Astrocyte (in vitro differentiated cells and primary cell): ENCODE measurements around the gene CPXM1. TPM values are rescaled to one million over a fixed set of nuclear protein-coding genes. Genes with fewer than 3 reads are reported as not detected.

Source experiments
- DNase-seq: peaks from one replicate; pipeline ENCODE4 v3.0.0-alpha.2; 2010; ENCODE audit warnings: low read depth
- FAIRE-seq: peaks from 2 replicates; lab custom pipeline; 2011; peaks lifted over from hg19 to GRCh38; lab: Jason Lieb, UNC
- H2AFZ ChIP-seq: 2 replicates; pipeline ENCODE4 v1.6.0; 2012; ENCODE audit warnings: low read depth, low read length, inconsistent platforms
- H3K27ac ChIP-seq: 2 replicates; pipeline ENCODE4 v1.5.1; 2011; ENCODE audit warnings: low read depth, low read length, inconsistent platforms
- H3K27me3 ChIP-seq: 2 replicates; pipeline ENCODE4 v1.6.0; 2011; ENCODE audit warnings: low read length, inconsistent platforms; ENCODE audit not compliant: insufficient read depth
- H3K36me3 ChIP-seq: 2 replicates; pipeline ENCODE4 v1.5.1; 2011; ENCODE audit warnings: low read length, inconsistent platforms; ENCODE audit not compliant: insufficient read depth
- H3K4me1 ChIP-seq: 2 replicates; pipeline ENCODE4 v1.5.1; 2011; ENCODE audit warnings: low read length, inconsistent platforms; ENCODE audit not compliant: insufficient read depth
- H3K4me2 ChIP-seq: 2 replicates; pipeline ENCODE4 v1.6.0; 2012; ENCODE audit warnings: low read length, inconsistent platforms
- H3K4me3 ChIP-seq: 2 replicates; pipeline ENCODE4 v1.5.1; 2011; ENCODE audit warnings: low read depth, mild to moderate bottlenecking, low read length, inconsistent platforms; ENCODE audit not compliant: insufficient read depth
- H3K79me2 ChIP-seq: 2 replicates; pipeline ENCODE4 v1.6.0; 2012; ENCODE audit warnings: mild to moderate bottlenecking, low read length, inconsistent platforms; ENCODE audit not compliant: insufficient read depth
- H3K9ac ChIP-seq: 2 replicates; pipeline ENCODE4 v1.6.0; 2012; ENCODE audit warnings: mild to moderate bottlenecking, low read length, inconsistent platforms
- H3K9me3 ChIP-seq: 2 replicates; pipeline ENCODE4 v1.5.1; 2012; ENCODE audit warnings: low read depth, mild to moderate bottlenecking, low read length, inconsistent platforms; ENCODE audit not compliant: insufficient read depth
- H4K20me1 ChIP-seq: 2 replicates; pipeline ENCODE4 v1.6.0; 2012; ENCODE audit warnings: low read length, inconsistent platforms; ENCODE audit not compliant: insufficient read depth
- H3K27ac Mint-ChIP-seq: one replicate; pipeline ENCODE4 v1.8.0; 2021; ENCODE audit warnings: mild to moderate bottlenecking, mixed read lengths; ENCODE audit not compliant: unreplicated experiment
- H3K27me3 Mint-ChIP-seq: one replicate; pipeline ENCODE4 v1.8.0; 2021; ENCODE audit warnings: low read depth, mixed read lengths; ENCODE audit not compliant: unreplicated experiment
- H3K36me3 Mint-ChIP-seq: one replicate; pipeline ENCODE4 v1.8.0; 2021; ENCODE audit warnings: low read depth, mixed read lengths; ENCODE audit not compliant: unreplicated experiment
- H3K4me1 Mint-ChIP-seq: one replicate; pipeline ENCODE4 v1.8.0; 2021; ENCODE audit warnings: low read depth, mixed read lengths; ENCODE audit not compliant: unreplicated experiment
- H3K4me3 Mint-ChIP-seq: one replicate; pipeline ENCODE4 v1.8.0; 2021; ENCODE audit warnings: mild to moderate bottlenecking, moderate library complexity, mixed read lengths; ENCODE audit not compliant: unreplicated experiment
- H3K9me3 Mint-ChIP-seq: one replicate; pipeline ENCODE4 v1.8.0; 2021; ENCODE audit warnings: mild to moderate bottlenecking, mixed read lengths; ENCODE audit not compliant: unreplicated experiment
- CTCF ChIP-seq: IDR thresholded peaks from 2 replicates; pipeline ENCODE4 v1.5.1; 2011; ENCODE audit warnings: low read depth, mild to moderate bottlenecking, inconsistent platforms, low read length, moderate library complexity; ENCODE audit not compliant: insufficient read depth
- EZH2 ChIP-seq: IDR thresholded peaks from 2 replicates; pipeline ENCODE4 v1.6.1; 2012; ENCODE audit warnings: mild to moderate bottlenecking, low read length, inconsistent platforms; ENCODE audit not compliant: insufficient read depth
- total RNA-seq: library from RNA; stranded (reverse); gene quantifications from 2 replicates; pipeline ENCODE4 v1.2.1, GENCODE V29; 2021

The CPXM1 gene
- total RNA-seq, 1 donor from 2014 or later, result 10.9 TPM

GRCh38 chr20:2767768-2768631, 32.4 kb downstream of the CPXM1 start:
- peaks cover 43% of the 10 kb centered on the region for H3K27me3 Mint-ChIP-seq
- no peaks in the 10 kb centered on the region for H3K9me3 Mint-ChIP-seq
- DNase-seq (peak; percentile 57), FAIRE-seq (no peak)
- Histone ChIP-seq H4K20me1 (peaks cover 7% of the 10 kb centered on the region), H3K9ac (no peak overlapping the region), H3K79me2 (no peaks in the 10 kb centered on the region), H3K27ac (no peak overlapping the region), H2AFZ (no peak overlapping the region), H3K4me3 (no peak overlapping the region), H3K27me3 (peaks cover 30% of the 10 kb centered on the region), H3K4me1 (no peaks in the 10 kb centered on the region), H3K4me2 (no peak overlapping the region), H3K9me3 (no peaks in the 10 kb centered on the region), H3K36me3 (no peaks in the 10 kb centered on the region)
- no peaks in the 10 kb centered on the region for H3K4me1 Mint-ChIP-seq
- H3K27ac Mint-ChIP-seq, result no peak overlapping the region
- H3K36me3 Mint-ChIP-seq, result no peaks in the 10 kb centered on the region
- TF ChIP-seq EZH2 (no peak), CTCF (no peak)
- H3K4me3 Mint-ChIP-seq, result no peak overlapping the region

GRCh38 chr20:2763186-2763585, 37.2 kb downstream of the CPXM1 start:
- no peak for FAIRE-seq
- peaks cover 27% of the 10 kb centered on the region for H3K27me3 ChIP-seq
- H3K4me3 ChIP-seq, result no peak overlapping the region
- H3K36me3 ChIP-seq, result no peaks in the 10 kb centered on the region
- TF ChIP-seq CTCF, result no peak
- TF ChIP-seq EZH2, result no peak
- H3K9me3 Mint-ChIP-seq, result peaks cover 1% of the 10 kb centered on the region
- H3K9me3 ChIP-seq, result no peaks in the 10 kb centered on the region
- no peak for DNase-seq
- H3K4me1 ChIP-seq, result no peaks in the 10 kb centered on the region
- peaks cover 2% of the 10 kb centered on the region for H3K4me1 Mint-ChIP-seq
- H3K4me2 ChIP-seq, result no peak overlapping the region
- peaks cover 5% of the 10 kb centered on the region for H4K20me1 ChIP-seq
- H3K27ac Mint-ChIP-seq, result no peak overlapping the region
- H3K79me2 ChIP-seq, result no peaks in the 10 kb centered on the region
- no peaks in the 10 kb centered on the region for H3K36me3 Mint-ChIP-seq
- H2AFZ ChIP-seq, result no peak overlapping the region
- no peak overlapping the region for H3K27ac ChIP-seq
- peaks cover 40% of the 10 kb centered on the region for H3K27me3 Mint-ChIP-seq
- no peak overlapping the region for H3K4me3 Mint-ChIP-seq
- H3K9ac ChIP-seq, result no peak overlapping the region

- no peak overlapping the region for H3K27ac ChIP-seq
- peaks cover 2% of the 10 kb centered on the region for H3K4me1 Mint-ChIP-seq
- no peak overlapping the region for H2AFZ ChIP-seq
- DNase-seq, result no peak
- H3K27ac Mint-ChIP-seq, result no peak overlapping the region
- peaks cover 27% of the 10 kb centered on the region for H3K27me3 ChIP-seq
- no peak overlapping the region for H3K4me2 ChIP-seq
- H3K4me3 ChIP-seq, result no peak overlapping the region
- H3K4me3 Mint-ChIP-seq, result no peak overlapping the region
- H4K20me1 ChIP-seq, result peaks cover under 1% of the 10 kb centered on the region
- peaks cover 42% of the 10 kb centered on the region for H3K27me3 Mint-ChIP-seq
- H3K36me3 Mint-ChIP-seq, result no peaks in the 10 kb centered on the region
- no peak for FAIRE-seq
- TF ChIP-seq CTCF (no peak), EZH2 (no peak)
- no peaks in the 10 kb centered on the region for H3K79me2 ChIP-seq
- H3K9me3 ChIP-seq, result no peaks in the 10 kb centered on the region
- H3K4me1 ChIP-seq, result no peaks in the 10 kb centered on the region
- H3K9me3 Mint-ChIP-seq, result peaks cover 2% of the 10 kb centered on the region
- no peaks in the 10 kb centered on the region for H3K36me3 ChIP-seq
- H3K9ac ChIP-seq, result no peak overlapping the region
These were observed 37.8 kb downstream of the CPXM1 start for GRCh38 chr20:2762578-2763131.
